Measurements from ENCODE around the gene SUFU.

The SUFU gene

GRCh38 chr10:102645388-102645740 is 141.6 kb downstream of the SUFU start:
- H4K20me1 ChIP-seq (ENCODE audit: insufficient read depth, low read length) = peaks cover 54% of the 10 kb centered on the region

GRCh38 chr10:102645741-102646609 is 142.2 kb downstream of the SUFU start:
- Histone ChIP-seq H3K9ac (ENCODE audit: low read depth, low read length) (peak overlapping the region; percentile 97), H3K4me3 (ENCODE audit: low read depth in 1 of 2, low read length in 2 of 2) (peak overlapping the region; percentile 58 to 75; a peak in 3 of 4 replicates), H3K4me2 (ENCODE audit: insufficient read depth, low read length) (peak overlapping the region; percentile 73), H3K36me3 (ENCODE audit: insufficient read depth, low read length) (peaks cover 49% of the 10 kb centered on the region), H3K27ac (ENCODE audit: low read length) (peak overlapping the region; percentile 95), H2AFZ (ENCODE audit: low read depth, low read length) (peak overlapping the region; percentile 65), H3K9me3 (ENCODE audit: insufficient read depth, low read length, severe bottlenecking) (no peaks in the 10 kb centered on the region), H4K20me1 (ENCODE audit: insufficient read depth, low read length) (peaks cover 60% of the 10 kb centered on the region), H3K79me2 (ENCODE audit: insufficient read depth, low read length) (peaks cover 84% of the 10 kb centered on the region), H3K27me3 (ENCODE audit: insufficient read depth, low read length, poor library complexity) (no peaks in the 10 kb centered on the region), H3K4me1 (ENCODE audit: insufficient read depth, low read length) (peaks cover 54% of the 10 kb centered on the region)
- ATAC-seq (ENCODE audit: insufficient read depth, low read depth) (peak; percentile 26), DNase-seq (peak; percentile 80)
- TF ChIP-seq EZH2 (IDR thresholded peaks at IDR 0.05; ENCODE audit: borderline replicate concordance, low read depth, low read length, severe bottlenecking) (no peak), CTCF (IDR thresholded peaks at IDR 0.05; ENCODE audit: borderline replicate concordance, extremely low read depth, low read length, poor library complexity, severe bottlenecking) (no peak)

More at GRCh38 chr10:102645388-102645740, 141.6 kb downstream of the SUFU start:
- Histone ChIP-seq H3K9ac (ENCODE audit: low read depth, low read length) (peak overlapping the region; percentile 97), H3K4me3 (ENCODE audit: low read depth in 1 of 2, low read length in 2 of 2) (peak overlapping the region; percentile 58 to 75; a peak in 3 of 4 replicates), H3K27me3 (ENCODE audit: insufficient read depth, low read length, poor library complexity) (no peaks in the 10 kb centered on the region), H3K27ac (ENCODE audit: low read length) (peak overlapping the region; percentile 95), H3K79me2 (ENCODE audit: insufficient read depth, low read length) (peaks cover 78% of the 10 kb centered on the region), H3K4me1 (ENCODE audit: insufficient read depth, low read length) (peaks cover 54% of the 10 kb centered on the region), H3K4me2 (ENCODE audit: insufficient read depth, low read length) (peak overlapping the region; percentile 73), H3K36me3 (ENCODE audit: insufficient read depth, low read length) (peaks cover 43% of the 10 kb centered on the region), H2AFZ (ENCODE audit: low read depth, low read length) (peak overlapping the region; percentile 65), H3K9me3 (ENCODE audit: insufficient read depth, low read length, severe bottlenecking) (no peaks in the 10 kb centered on the region)
- TF ChIP-seq CTCF (IDR thresholded peaks at IDR 0.05; ENCODE audit: borderline replicate concordance, extremely low read depth, low read length, poor library complexity, severe bottlenecking) = no peak
- no peak for TF ChIP-seq EZH2 (IDR thresholded peaks at IDR 0.05; ENCODE audit: borderline replicate concordance, low read depth, low read length, severe bottlenecking)
- ATAC-seq (ENCODE audit: insufficient read depth, low read depth) = peak; percentile 2
- peak; percentile 57 for DNase-seq

DNA sequence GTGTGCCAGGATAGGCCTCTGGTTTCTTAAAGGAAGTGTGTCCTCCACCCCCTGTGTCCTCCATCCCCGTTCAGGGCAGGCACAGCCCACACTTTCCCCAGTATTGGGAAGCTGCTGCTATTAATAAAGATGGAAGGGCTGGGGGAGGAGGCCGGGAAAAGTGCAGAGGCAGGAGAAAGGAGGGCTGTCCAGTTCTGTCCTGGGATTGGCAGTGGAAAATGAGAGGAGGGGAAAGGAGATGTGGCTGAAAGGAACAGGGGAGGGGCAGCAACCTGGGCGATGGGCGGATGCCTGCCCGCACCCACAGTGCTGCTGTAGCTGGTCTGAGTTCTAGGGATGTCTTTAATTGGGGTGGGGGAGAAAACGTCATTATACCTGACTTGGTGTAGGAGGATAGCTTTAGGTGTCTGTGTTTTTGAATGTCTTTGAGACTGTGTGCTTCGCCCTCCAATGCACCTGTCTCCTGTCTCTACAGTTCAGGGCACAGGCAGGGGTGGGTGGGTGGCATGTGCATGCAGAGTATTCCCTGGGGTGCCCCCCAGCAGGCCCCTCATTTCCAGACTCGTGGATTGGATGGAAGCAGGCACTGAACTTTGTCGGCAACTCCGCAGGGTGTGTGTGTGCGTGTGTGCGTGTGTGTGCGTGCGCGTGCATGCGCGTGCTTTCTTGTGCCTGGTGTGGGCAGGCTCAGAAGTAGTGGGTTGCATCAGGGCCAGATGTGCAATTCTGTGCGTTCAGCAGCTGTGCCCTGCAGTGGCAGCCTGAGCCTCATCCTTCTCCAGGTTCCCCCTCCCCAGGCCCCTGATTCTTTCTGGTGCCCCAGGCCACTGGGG is 143.1 kb downstream of the SUFU start:
- peak overlapping the region; percentile 58 to 75; a peak in 3 of 4 replicates for H3K4me3 ChIP-seq (ENCODE audit: low read depth in 1 of 2, low read length in 2 of 2)
- H3K36me3 ChIP-seq (ENCODE audit: insufficient read depth, low read length) = peaks cover 57% of the 10 kb centered on the region
- peak overlapping the region; percentile 95 for H3K27ac ChIP-seq (ENCODE audit: low read length)
- no peak for ATAC-seq (ENCODE audit: insufficient read depth, low read depth)
- H3K4me2 ChIP-seq (ENCODE audit: insufficient read depth, low read length) = peak overlapping the region; percentile 73
- TF ChIP-seq EZH2 (IDR thresholded peaks at IDR 0.05; ENCODE audit: borderline replicate concordance, low read depth, low read length, severe bottlenecking) (no peak), CTCF (IDR thresholded peaks at IDR 0.05; ENCODE audit: borderline replicate concordance, extremely low read depth, low read length, poor library complexity, severe bottlenecking) (no peak)
- DNase-seq = peak; percentile 42
- no peaks in the 10 kb centered on the region for H3K27me3 ChIP-seq (ENCODE audit: insufficient read depth, low read length, poor library complexity)
- H3K9ac ChIP-seq (ENCODE audit: low read depth, low read length) = peak overlapping the region; percentile 97
- peaks cover 54% of the 10 kb centered on the region for H3K4me1 ChIP-seq (ENCODE audit: insufficient read depth, low read length)
- H3K9me3 ChIP-seq (ENCODE audit: insufficient read depth, low read length, severe bottlenecking) = no peaks in the 10 kb centered on the region
- no peak overlapping the region for H2AFZ ChIP-seq (ENCODE audit: low read depth, low read length)
- H3K79me2 ChIP-seq (ENCODE audit: insufficient read depth, low read length) = peaks cover 93% of the 10 kb centered on the region
- H4K20me1 ChIP-seq (ENCODE audit: insufficient read depth, low read length) = peaks cover 68% of the 10 kb centered on the region
